ENCODE data around the gene METTL26.

METTL26 gene

GRCh38 chr16:637081-638018 is 1.2 kb upstream of the METTL26 start:
- DNase-seq, result peak; percentile 61

- DNase-seq, result no peak
Measured at GRCh38 chr16:635573-636205, 416 bp downstream of the METTL26 start.

GRCh38 chr16:634996-635395 is 1.1 kb downstream of the METTL26 start:
- no peak for DNase-seq

- no peak for DNase-seq
Measured at GRCh38 chr16:634051-634670, 1.9 kb downstream of the METTL26 start.

GRCh38 chr16:633336-634050 is 2.6 kb downstream of the METTL26 start:
- no peak for DNase-seq

- DNase-seq, result no peak
Measured at GRCh38 chr16:632486-633335, 3.4 kb downstream of the METTL26 start.

- no peak for DNase-seq
Measured at GRCh38 chr16:631808-632358, 4.2 kb downstream of the METTL26 start.

- no peak for DNase-seq
Measured at GRCh38 chr16:630815-631405, 5.2 kb downstream of the METTL26 start, which contains the start of gene WFIKKN1. TSS of gene WFIKKN1 (plus strand) at chr16:630985. CDS start at chr16:631254, 269 bp downstream.

- DNase-seq, result no peak
Measured at GRCh38 chr16:630249-630814, 5.8 kb downstream of the METTL26 start.

- DNase-seq, result no peak
Measured at GRCh38 chr16:629833-630248, 6.3 kb downstream of the METTL26 start.

- no peak for DNase-seq
Measured at GRCh38 chr16:629185-629832, 6.8 kb downstream of the METTL26 start.

GRCh38 chr16:628321-629061 is 7.6 kb downstream of the METTL26 start:
- no peak for DNase-seq

- no peak for DNase-seq
Measured at GRCh38 chr16:627454-628239, 8.5 kb downstream of the METTL26 start.

- DNase-seq, result no peak
Measured at GRCh38 chr16:626787-627453, 9.2 kb downstream of the METTL26 start.

GRCh38 chr16:625977-626765 is 9.9 kb downstream of the METTL26 start:
- no peak for DNase-seq

GRCh38 chr16:625117-625976 is 10.8 kb downstream of the METTL26 start:
- DNase-seq, result no peak
